IPS-11a (cell line): ENCODE data around the gene ANO9.

Source experiments
- H3K4me3 ChIP-seq: one replicate; pipeline ENCODE4 v1.5.1; 2013; ENCODE audit warnings: low read depth, low read length, control low read depth

The ANO9 gene

DNA sequence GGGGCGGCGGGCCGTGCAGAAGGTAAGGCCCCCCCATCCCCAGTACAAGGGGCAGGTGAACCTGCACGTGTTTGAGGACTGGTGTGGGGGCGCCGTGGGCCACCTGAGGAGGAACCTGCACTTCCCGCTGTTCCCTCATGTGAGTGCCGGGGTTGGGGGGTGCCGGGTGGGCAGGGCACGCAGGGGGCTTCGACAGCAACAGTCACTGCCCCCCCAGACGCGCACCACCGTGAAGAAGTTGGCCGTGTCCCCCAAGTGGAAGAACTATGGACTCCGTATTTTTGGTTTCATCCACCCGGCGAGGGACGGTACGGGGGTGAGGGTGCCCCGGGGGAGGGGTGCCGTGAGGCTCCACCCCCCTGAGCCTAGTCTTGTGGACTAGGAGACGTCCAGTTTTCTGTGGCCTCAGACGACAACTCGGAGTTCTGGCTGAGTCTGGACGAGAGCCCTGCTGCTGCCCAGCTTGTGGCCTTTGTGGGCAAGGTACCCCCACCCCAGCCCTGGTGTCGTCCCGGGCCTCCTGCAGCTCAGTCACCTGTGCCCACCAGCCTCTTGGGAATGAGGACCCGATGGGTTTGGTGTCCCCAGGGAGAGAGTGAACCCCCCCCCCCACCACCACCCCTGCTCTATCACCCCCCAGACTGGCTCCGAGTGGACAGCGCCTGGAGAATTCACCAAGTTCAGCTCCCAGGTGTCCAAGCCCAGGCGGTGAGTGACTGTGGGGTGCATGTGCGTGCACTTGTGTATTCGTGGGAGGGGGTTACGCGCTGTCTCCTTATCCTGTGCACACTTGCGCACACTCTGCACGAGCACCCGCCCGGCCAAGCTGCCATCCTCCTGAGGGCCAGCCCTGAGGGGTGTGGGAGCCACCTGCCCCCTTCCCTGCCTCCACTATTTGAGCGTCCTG is 68.7 kb downstream of the ANO9 start:
- no peak overlapping the region for H3K4me3 ChIP-seq

GRCh38 chr11:371716-372590 is 69.9 kb downstream of the ANO9 start:
- no peak overlapping the region for H3K4me3 ChIP-seq

- H3K4me3 ChIP-seq = no peak overlapping the region
Measured at GRCh38 chr11:371051-371450, 70.8 kb downstream of the ANO9 start.

DNA sequence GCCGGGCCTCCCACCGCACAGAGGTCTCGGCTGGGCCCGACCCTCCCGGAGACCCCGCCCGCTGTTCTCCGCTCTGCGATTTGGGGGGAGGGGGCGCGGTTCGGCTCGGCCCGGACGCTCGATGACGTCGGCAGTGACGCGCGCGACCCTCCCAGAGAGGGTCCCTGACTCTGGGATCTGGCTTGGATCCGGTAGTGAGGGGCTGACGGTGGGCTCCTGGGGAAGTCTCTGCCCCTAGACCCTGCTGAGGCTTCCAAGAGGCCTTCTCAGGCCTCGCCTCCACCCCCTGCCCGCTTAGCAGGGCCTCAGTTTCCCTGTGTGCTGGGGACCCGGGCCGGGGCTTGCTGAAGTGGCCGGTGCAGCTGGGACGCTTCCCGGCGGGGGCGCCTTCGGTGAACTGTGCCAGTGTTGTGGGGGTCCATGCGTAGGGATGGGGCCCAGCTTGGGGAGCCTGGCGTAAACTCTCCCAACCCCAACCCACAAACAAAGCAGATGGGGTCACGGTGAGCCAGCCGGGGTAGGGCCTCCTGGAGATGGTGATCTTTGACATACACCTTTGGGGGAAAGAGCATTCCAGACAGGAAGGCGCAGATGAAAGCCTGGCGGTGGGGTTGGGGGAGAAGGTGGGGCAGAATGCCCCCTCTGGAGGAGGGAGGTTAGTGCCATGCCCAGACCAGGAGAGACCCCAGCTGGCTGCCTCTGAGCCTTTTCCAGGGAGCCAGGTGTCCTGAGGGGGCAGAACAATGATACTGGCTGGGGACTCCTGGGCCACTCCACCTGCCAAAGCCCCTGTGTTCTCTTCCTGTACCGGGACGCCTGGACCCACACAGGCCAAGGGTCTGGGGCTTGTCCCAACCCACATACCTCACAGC is 71.5 kb downstream of the ANO9 start:
- H3K4me3 ChIP-seq = peak overlapping the region; percentile 54

GRCh38 chr11:369336-370018 is 72.3 kb downstream of the ANO9 start, which contains the start of gene B4GALNT4:
Gene B4GALNT4, plus strand, starts transcription at chr11:369499. Its CDS starts 305 bp downstream, at chr11:369804.
- H3K4me3 ChIP-seq = peak within 1 kb of the TSS; percentile 54

DNA sequence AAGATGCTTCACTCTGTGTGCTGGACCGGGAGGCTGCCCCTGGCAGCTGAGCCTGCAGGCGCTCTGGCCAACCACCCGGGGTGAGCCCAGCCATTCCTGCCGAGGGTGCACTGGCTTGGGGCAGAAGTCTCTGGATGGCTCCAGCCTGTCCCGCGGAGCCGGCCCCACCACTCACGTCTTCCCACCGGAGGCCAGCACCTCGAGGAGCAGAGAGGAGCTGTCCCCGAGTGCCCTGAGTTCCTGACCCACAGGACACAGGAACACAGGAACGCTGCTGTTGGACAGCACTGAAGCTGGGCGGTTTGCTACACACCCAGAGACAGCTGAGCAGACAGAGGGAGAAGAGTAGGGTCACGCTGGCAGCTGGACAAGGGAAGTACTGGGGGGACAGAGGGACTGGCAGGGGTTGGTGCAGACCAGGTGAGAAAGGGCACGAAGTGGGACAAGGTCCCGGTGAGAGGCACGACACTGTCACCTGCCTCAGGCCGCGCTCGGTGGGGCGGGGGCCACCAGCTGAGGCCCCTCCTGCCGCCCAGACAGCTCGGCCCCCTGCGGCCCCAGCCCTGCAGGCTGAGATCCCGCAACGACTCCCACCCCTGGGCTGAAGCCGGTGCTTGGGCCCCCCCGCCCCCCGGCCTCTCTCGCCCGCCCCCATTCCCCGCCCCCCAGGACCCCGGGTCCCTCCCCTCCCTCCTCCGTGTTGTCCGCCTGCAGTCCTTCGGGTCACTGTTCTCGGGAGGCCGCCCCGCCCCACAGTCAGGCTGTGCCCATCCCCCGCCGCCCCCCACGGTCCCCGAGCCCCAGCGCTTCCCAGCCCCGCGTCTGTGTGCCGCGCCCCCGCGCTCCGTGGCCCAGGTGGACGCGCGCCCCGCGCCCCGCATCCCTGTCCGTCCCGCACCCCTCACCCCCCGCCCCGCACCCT is 73.1 kb downstream of the ANO9 start:
- no peak overlapping the region for H3K4me3 ChIP-seq

GRCh38 chr11:367956-368413 is 73.8 kb downstream of the ANO9 start:
- H3K4me3 ChIP-seq = no peak overlapping the region
